Measurements from ENCODE around the gene RANBP1.

DNA sequence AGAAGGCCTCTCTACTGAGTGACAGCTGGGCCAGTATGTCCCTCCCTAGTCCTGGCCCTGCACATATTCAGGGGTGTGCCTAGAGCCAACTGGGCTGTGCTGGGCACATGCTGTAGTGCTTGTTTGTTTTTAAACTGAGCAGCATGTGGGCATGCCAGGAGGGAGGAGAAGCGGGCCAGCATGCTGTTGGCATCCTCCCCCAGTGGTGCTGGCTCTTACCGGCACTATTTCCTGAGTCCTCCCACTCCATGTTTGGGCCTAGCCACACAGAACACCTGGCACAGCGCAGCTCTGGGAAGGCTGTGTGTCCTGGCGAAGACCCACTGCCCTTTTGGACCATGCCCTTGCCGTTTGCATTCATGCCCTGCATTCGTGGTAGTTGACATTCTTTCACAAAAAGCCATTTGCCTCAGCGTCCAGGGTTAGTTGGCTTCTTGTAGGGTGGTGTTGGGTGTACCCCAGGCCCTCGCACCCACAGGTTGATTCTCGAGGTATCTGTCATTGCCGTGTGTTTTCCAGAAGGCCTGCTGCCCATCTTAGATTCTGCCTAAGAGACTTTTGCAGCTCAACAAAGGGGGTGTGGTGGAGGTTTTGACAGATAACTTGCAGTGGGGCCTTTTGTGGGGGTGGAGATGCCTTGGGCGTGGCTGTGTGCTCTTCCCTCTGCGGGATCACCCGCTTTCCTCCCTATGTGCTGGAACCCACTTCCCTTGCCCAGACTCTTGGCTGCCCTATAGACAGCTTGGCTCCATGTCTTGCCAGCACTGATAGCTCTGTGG, 22.3 kb upstream of the RANBP1 start:
- no peak for TF ChIP-seq POLR2A (IDR thresholded peaks at IDR 0.05; ENCODE audit: low read depth)
- TF ChIP-seq, protein P1, sequence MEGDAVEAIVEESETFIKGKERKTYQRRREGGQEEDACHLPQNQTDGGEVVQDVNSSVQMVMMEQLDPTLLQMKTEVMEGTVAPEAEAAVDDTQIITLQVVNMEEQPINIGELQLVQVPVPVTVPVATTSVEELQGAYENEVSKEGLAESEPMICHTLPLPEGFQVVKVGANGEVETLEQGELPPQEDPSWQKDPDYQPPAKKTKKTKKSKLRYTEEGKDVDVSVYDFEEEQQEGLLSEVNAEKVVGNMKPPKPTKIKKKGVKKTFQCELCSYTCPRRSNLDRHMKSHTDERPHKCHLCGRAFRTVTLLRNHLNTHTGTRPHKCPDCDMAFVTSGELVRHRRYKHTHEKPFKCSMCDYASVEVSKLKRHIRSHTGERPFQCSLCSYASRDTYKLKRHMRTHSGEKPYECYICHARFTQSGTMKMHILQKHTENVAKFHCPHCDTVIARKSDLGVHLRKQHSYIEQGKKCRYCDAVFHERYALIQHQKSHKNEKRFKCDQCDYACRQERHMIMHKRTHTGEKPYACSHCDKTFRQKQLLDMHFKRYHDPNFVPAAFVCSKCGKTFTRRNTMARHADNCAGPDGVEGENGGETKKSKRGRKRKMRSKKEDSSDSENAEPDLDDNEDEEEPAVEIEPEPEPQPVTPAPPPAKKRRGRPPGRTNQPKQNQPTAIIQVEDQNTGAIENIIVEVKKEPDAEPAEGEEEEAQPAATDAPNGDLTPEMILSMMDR (IDR thresholded peaks at IDR 0.05), result no peak
